Measurements from ENCODE around the gene BCL11B. TPM values are rescaled to one million over a fixed set of nuclear protein-coding genes. Genes with fewer than 3 reads are reported as not detected.

Gene BCL11B
- total RNA-seq, 4 donors from 2014 or later: 39.1 to 74.3 (median 51.7) TPM

DNA sequence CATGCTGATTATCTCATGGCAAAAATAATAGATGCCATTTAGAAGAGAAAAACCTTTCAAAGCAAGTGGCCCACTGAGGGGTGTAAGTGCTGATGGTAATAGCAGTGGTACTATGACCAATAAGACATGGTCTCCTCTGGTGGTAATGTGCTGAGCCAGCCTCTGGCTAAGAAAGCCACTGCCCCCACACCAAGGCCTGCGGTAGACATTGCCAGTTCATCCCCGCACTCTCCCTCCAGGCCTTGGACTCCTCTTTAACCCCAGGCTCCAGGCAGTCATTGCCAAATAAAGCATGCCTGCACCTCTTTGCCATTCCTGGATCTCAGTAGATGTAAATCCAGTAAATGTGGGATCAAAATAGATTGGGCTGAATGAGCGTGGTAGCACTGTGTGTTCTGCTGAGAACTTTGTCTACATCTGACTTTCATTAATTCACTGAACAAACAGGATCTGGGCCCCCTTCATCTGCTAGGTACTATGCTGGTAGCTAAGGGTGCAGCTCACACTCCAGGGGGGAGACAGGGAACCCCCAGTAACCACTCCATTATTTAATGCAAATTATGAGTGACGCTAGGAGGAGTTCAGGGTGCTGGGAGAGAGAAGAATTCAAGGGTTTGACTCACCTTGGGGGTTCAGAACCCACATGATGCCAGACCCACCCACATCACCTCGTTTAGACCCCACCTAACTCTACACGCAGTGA lies 89.3 kb downstream of the BCL11B start:
- DNase-seq (ENCODE audit: low spot score in 2 of 2): no peak
- TF ChIP-seq, protein P1, sequence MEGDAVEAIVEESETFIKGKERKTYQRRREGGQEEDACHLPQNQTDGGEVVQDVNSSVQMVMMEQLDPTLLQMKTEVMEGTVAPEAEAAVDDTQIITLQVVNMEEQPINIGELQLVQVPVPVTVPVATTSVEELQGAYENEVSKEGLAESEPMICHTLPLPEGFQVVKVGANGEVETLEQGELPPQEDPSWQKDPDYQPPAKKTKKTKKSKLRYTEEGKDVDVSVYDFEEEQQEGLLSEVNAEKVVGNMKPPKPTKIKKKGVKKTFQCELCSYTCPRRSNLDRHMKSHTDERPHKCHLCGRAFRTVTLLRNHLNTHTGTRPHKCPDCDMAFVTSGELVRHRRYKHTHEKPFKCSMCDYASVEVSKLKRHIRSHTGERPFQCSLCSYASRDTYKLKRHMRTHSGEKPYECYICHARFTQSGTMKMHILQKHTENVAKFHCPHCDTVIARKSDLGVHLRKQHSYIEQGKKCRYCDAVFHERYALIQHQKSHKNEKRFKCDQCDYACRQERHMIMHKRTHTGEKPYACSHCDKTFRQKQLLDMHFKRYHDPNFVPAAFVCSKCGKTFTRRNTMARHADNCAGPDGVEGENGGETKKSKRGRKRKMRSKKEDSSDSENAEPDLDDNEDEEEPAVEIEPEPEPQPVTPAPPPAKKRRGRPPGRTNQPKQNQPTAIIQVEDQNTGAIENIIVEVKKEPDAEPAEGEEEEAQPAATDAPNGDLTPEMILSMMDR (IDR thresholded peaks at IDR 0.05): no peak
- no peak for TF ChIP-seq POLR2A (IDR thresholded peaks at IDR 0.05)
- WGBS, 2 donors: 69 to 79% methylated on average over 6 of the region's 6 CpGs
- H3K4me3 ChIP-seq (ENCODE audit: low read depth, poor library complexity, severe bottlenecking): no peak overlapping the region
- intact Hi-C loops (cut with DNase I; ENCODE audit: low total_unique reads): no loop called here

DNA sequence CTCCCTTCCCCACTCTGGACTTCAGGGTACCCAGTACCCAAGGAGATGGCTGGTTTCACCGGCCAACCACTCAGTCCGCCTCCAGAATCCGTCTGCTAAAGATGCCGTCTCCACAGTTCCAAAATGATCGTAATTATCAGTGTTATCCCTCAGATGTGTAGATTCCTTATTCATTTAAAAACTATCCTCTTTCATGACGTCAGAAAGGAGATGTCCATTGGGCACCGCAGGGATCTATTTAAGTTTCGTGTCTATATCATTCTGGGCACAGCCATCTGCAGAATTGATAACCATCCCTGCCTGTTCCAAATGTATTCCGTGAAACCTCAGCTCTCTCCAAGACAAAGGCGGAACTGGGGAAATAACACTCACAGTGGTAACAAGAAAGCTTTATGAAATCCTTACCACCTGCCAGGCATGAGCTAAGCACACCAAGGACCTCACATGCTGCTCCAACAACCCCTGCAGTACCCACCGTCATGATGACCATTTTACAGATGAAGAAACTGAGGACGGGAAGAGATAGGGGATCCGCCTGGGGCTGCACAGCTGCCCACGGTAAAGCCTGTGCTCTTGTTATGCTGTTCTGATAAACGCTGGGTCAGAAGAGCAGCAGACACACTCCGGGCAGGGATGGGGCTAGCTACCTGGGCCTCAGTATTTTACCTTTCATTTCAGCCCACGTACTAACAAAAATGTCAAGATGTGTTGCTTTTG lies 90.0 kb downstream of the BCL11B start:
- intact Hi-C loops (cut with DNase I; ENCODE audit: low total_unique reads): no loop called here
- H3K4me3 ChIP-seq (ENCODE audit: low read depth, poor library complexity, severe bottlenecking): no peak overlapping the region
- 79 to 86% methylated on average over 17 of the region's 17 CpGs for WGBS, 2 donors
- no peak for DNase-seq (ENCODE audit: low spot score in 2 of 2)
- TF ChIP-seq POLR2A (IDR thresholded peaks at IDR 0.05): no peak

DNA sequence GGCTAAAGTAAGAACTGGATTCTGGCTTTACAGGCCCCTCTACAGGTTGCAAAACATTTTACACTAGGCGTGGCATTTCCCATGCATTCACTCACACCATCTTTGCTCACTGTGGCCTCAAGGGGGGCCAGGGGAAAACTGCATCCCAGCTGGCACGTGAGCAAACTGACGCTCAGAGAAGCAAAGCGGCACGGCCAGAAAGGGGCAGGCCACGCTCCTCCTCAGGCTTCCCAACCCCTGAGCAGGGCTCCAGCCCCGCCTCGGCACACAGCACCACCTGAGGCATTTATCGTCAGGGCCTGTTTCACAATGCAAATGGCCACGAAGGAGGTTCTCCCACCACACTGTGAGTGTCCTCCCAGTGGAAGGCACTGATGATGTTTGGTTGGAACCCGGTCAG lies 90.8 kb downstream of the BCL11B start:
- intact Hi-C loops (cut with DNase I; ENCODE audit: low total_unique reads): no loop called here
- no peak for TF ChIP-seq POLR2A (IDR thresholded peaks at IDR 0.05)
- TF ChIP-seq, protein P1 (IDR thresholded peaks at IDR 0.05): no peak
- WGBS, 2 donors: 49 to 69% methylated on average over 11 of the region's 11 CpGs
- DNase-seq (ENCODE audit: low spot score in 2 of 2): no peak
- no peak overlapping the region for H3K4me3 ChIP-seq (ENCODE audit: low read depth, poor library complexity, severe bottlenecking)

DNA sequence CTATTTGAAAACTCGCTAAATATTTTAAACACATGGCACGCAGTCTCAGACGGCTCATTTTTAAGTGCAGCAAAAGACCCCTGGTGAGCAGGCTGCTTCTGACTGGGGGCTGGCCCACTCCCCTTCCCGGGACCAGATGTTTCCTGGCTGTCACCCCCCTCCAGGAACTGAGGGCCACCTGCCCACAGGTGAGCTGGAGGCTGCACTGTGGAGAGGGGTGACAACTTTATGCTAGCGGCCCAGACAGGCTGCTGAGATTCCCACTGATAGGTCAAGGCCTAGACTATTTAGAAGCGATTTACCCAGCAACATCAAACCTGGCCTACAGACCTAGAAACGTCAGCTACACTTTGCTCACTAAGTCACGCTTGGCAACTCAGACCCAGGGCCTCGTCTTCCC lies 92.1 kb downstream of the BCL11B start:
- TF ChIP-seq, protein P1 (IDR thresholded peaks at IDR 0.05): no peak
- TF ChIP-seq POLR2A (IDR thresholded peaks at IDR 0.05): no peak
- intact Hi-C loops (cut with DNase I; ENCODE audit: low total_unique reads): no loop called here
- no peak for DNase-seq (ENCODE audit: low spot score in 2 of 2)
- WGBS, 2 donors: 90 to 92% methylated on average over 9 of the region's 9 CpGs
- no peak overlapping the region for H3K4me3 ChIP-seq (ENCODE audit: low read depth, poor library complexity, severe bottlenecking)

DNA sequence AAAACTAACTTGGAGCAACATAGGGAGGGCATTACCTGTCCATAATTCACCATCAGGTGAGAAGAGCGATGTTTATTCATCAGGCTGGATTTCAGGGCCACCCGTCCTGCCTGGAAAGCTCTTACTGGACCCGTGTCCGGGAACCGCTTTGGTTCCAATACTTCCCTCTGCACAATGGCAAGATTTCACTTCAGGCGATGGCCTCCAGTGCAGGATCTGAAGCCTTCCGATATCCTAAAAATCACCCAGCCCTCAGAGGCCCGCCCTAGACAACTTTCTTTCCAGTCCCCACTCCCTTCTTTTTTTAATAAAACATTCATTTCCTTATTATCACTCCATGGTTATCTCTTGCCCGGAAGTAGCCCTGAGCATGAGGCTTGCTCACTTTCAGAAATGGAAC lies 92.5 kb downstream of the BCL11B start:
- TF ChIP-seq POLR2A (IDR thresholded peaks at IDR 0.05): no peak
- TF ChIP-seq, protein P1 (IDR thresholded peaks at IDR 0.05): no peak
- DNase-seq (ENCODE audit: low spot score in 2 of 2): peak in 1 of 2 donors; percentile 65
- H3K4me3 ChIP-seq (ENCODE audit: low read depth, poor library complexity, severe bottlenecking): no peak overlapping the region
- WGBS, 2 donors: 88 to 92% methylated on average over 9 of the region's 9 CpGs
- intact Hi-C loops (cut with DNase I; ENCODE audit: low total_unique reads): no loop called here
